HG02870 (cell line): ENCODE results near the gene SLC39A8.

Experiments
- ATAC-seq: cut with Tn5 transposase; IDR thresholded peaks from one replicate; pipeline ENCODE4 v1.9.1; 2021; ENCODE audit warnings: mild to moderate bottlenecking, moderate library complexity; ENCODE audit not compliant: unreplicated experiment

The SLC39A8 gene

GRCh38 chr4:102342404-102343074, 2.7 kb downstream of the SLC39A8 start:
- ATAC-seq, result no peak

- no peak for ATAC-seq
Measured at GRCh38 chr4:102341201-102341600, 4.1 kb downstream of the SLC39A8 start.

DNA sequence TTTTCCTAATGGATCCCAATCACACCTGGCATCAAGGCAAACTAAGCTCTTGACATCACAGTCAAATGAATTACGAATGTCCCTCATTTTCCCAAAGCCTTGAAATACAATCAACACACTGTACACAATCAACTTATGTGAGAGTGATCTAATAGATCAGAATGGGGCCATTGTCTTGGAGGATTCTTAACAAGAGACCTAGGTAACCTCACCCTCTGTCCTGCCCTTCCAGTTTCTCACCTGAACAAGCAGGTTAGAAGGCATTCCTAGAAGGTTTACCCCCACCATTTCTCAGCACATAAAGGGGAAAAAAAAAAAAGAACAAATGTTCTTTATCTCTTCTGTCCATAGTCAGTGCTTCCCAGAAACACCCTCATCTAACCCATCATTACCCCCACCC, 6.3 kb downstream of the SLC39A8 start:
- no peak for ATAC-seq

- ATAC-seq, result no peak
Measured at GRCh38 chr4:102338405-102338804, 6.9 kb downstream of the SLC39A8 start.

DNA sequence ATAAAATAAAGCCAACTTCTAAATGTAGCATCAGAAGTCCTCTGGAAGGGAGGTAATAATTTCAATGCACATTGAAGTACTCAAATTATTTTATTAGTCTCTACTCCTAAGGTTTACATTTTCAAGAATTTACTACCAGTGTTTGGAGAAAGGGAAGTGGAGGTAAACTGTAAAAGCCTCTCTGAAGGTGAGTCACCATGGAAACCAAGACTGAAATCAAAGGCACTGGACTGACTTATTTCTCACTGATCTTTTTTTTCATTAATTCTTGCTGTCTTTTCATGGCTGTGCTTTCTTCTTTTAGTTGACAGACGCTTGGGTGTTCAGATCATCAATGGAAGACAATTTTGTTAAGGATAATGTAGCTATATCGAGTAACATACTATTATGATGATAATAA, 9.7 kb downstream of the SLC39A8 start:
- peak; percentile 66 for ATAC-seq

DNA sequence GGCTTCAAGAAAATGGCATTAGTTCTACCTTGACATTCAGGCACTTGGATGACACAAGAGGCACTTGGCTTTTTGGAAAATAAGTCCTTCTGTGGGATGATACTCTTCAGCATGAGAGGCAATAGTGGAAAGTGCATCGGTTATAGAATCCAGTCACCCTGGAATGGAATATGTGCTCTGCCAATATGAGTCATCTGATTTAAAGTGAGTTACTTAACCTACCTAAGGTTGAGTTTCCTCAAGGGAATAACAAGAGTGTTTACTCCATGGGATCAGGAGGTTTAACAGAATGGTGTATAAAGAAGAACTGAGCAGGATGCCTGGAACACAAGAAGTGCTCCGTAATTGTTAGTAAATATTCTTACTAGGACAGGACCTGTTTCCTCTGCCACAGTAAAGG, 10.7 kb downstream of the SLC39A8 start:
- no peak for ATAC-seq

DNA sequence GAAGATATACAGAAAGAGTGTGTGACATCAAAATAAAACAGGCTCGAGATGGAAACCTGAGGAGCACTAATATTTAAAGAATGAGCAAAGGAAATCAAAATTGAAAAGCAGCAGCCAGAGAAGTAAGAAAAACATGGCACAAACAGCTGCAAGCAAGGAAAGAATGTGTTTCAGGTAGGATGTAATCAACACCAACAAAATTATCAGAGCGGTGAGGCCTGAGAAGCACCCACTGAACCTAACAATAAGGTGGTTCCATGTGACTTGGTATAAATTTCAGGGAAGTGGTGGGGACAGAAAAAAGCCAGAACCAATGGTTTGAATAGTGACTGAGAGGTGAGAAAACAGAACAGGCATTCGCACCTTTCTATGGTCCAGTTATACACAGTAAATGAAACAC, 11.5 kb downstream of the SLC39A8 start:
- no peak for ATAC-seq

GRCh38 chr4:102328045-102328444, 17.2 kb downstream of the SLC39A8 start:
- ATAC-seq, result no peak

GRCh38 chr4:102326951-102327350, 18.3 kb downstream of the SLC39A8 start:
- no peak for ATAC-seq

DNA sequence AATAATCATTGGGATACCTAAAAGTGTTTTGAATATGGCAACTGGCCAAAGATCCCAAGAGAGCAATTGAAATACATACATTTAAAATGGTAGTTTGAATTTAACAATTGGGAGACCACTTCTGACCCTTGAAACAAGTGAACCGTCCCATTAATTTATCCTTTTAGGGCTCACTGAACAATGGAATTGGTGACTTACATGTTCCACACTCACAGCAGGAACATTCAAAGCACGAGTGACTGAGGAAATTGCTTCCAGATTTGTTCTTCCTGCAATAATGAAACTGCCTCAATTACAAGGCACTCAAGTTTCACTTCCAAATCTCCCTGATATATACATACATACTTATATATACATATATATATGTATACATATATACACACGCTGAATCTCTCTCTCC, 20.6 kb downstream of the SLC39A8 start:
- ATAC-seq, result no peak

GRCh38 chr4:102322736-102323135, 22.5 kb downstream of the SLC39A8 start:
- ATAC-seq, result no peak

GRCh38 chr4:102321260-102321995, 23.9 kb downstream of the SLC39A8 start:
- peak; percentile 79 for ATAC-seq

DNA sequence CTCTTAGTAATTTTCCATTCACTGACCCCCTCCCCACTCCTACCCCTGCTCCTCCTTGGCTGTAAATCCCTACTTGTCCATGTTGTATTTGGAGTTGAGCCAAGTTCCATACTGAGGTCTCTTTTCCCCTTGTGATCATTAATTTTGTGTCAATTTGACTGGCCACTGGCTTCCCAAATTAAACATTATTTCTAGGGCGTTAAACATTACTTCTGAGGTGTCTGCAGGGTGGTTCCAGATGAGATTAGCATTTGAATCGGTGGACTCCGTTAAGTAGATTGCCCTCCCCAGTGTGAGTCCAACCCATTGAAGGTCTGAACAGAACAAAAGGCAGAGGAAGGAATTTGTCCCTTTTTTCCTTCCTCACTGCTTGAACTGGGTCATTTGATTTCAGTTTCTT, 25.7 kb downstream of the SLC39A8 start:
- ATAC-seq, result no peak

- ATAC-seq, result no peak
Measured at GRCh38 chr4:102318526-102318925, 26.8 kb downstream of the SLC39A8 start.

GRCh38 chr4:102318105-102318504, 27.2 kb downstream of the SLC39A8 start:
- ATAC-seq, result no peak

- ATAC-seq, result no peak
Measured at GRCh38 chr4:102317459-102317858, 27.8 kb downstream of the SLC39A8 start.

DNA sequence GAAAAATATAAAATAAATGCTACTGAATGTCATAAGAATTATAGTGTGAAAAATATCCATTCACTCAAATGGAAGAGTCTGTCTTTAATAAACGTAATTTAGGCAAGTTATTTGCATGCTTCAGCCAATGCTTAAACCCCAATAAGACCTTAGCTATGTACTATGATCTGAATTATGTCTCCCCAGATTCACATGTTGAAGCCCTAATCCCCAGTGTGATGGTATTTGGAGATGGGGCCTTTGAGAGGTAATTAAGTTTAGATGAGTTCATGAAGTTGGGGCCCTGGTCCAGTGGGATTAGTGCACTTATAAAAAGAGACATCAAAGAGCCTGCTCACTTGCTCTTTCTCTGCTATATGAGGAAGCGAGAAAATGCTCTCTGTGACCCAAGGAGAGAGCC, 28.7 kb downstream of the SLC39A8 start:
- ATAC-seq, result no peak

DNA sequence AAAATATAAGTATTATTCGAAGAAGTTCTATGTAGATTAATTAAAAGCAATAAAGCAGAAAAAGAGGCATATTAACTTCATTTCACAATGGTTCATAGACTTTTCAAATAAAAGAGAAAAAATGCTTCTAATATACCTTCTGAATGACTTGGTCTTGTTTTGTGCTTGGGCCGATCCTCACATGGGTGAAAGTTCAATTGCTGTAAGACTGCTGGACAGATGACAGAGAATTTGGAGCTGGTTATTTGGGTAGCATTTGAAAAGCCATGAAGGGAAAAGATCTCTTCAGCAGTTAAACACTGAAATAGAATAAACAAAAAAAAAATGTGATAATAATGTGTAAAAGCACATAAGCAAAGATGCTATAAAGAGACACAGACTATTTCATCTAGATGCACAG, 29.8 kb downstream of the SLC39A8 start:
- ATAC-seq, result no peak

GRCh38 chr4:102312417-102312816, 32.9 kb downstream of the SLC39A8 start:
- no peak for ATAC-seq

DNA sequence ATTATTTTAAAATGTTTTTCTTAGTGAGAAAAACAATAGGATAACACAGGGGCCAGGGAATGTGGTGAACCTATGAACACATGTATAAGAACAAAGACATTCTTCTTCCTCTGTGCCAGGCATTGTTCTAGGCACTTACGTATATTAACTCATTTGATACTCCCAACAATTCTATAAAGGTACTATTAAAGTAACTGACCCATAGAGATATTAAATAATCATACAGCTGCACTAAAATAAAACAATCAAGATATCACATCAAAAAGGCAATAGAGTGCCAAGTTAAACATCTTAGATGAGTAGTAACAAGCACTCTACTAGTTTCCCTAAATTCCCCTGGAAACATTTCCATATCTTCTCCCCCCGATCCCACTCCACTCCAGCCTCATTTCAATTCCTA, 33.4 kb downstream of the SLC39A8 start:
- ATAC-seq, result no peak

DNA sequence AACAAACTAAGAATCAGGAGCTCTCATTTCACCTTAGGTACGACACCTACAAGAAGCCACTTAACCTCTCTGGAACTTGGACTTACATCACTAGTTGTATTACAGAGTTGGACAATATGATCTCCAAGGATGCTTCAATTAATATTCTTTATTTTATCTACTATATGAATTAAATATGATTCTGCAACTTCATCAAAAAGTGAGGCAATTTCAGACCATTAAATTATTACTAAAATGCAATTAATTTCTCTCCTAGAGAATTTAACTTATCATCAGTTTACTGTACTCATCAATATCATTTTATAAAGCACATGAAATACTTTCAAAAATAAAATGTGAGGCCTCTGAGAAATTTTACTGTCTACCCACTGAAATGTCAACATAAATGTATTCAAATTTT, 33.9 kb downstream of the SLC39A8 start:
- ATAC-seq, result no peak

GRCh38 chr4:102308032-102308799, 37.1 kb downstream of the SLC39A8 start:
- ATAC-seq, result no peak
